SW 1271 (cell line): ENCODE data around the gene RAP1GAP2.
"Not testable (repeated sequence)": the region's sequence is repeated elsewhere in the genome, so short reads cannot be mapped to it uniquely, and the experiment has no call there.

Source experiments
- DNase-seq, 2 experiments: peaks; one replicate each; lab custom pipeline; 2025; lab: John Stamatoyannopoulos, UW

RAP1GAP2 gene

GRCh38 chr17:2796164-2797125 is at the start of gene RAP1GAP2:
RAP1GAP2 (plus strand) TSS chr17:2796438; CDS start chr17:2796528, 90 bp downstream.
- no peak for DNase-seq

- DNase-seq: no peak
Measured at GRCh38 chr17:2749058-2749783, 47.0 kb upstream of the RAP1GAP2 start, which contains the start of gene CCDC92B. CCDC92B (minus strand) TSS chr17:2749652; CDS start chr17:2735145, 14,507 bp downstream.

GRCh38 chr17:2749784-2750181 is 46.5 kb upstream of the RAP1GAP2 start:
- peak in 1 of 2 experiments; percentile 16 for DNase-seq

- no peak for DNase-seq
Measured at GRCh38 chr17:2750721-2751120, 45.5 kb upstream of the RAP1GAP2 start.

- DNase-seq: no peak
Measured at GRCh38 chr17:2751491-2751890, 44.7 kb upstream of the RAP1GAP2 start.

GRCh38 chr17:2755891-2756724 is 40.1 kb upstream of the RAP1GAP2 start:
- DNase-seq: no peak

- DNase-seq: no peak
Measured at GRCh38 chr17:2758870-2759269, 37.4 kb upstream of the RAP1GAP2 start.

GRCh38 chr17:2770129-2770528 is 26.1 kb upstream of the RAP1GAP2 start:
- DNase-seq: no peak

- DNase-seq: no peak
Measured at GRCh38 chr17:2775206-2775605, 21.0 kb upstream of the RAP1GAP2 start.

GRCh38 chr17:2776589-2777241 is 19.5 kb upstream of the RAP1GAP2 start:
- no peak for DNase-seq

GRCh38 chr17:2777242-2777867 is 18.9 kb upstream of the RAP1GAP2 start:
- no peak for DNase-seq

GRCh38 chr17:2778489-2778888 is 17.7 kb upstream of the RAP1GAP2 start:
- no peak for DNase-seq

GRCh38 chr17:2779545-2779944 is 16.7 kb upstream of the RAP1GAP2 start:
- no peak for DNase-seq

GRCh38 chr17:2780256-2780655 is 16.0 kb upstream of the RAP1GAP2 start:
- no peak for DNase-seq

GRCh38 chr17:2780931-2781454 is 15.2 kb upstream of the RAP1GAP2 start:
- no peak for DNase-seq

- DNase-seq: not testable (repeated sequence)
Measured at GRCh38 chr17:2781598-2781997, 14.6 kb upstream of the RAP1GAP2 start.

- no peak for DNase-seq
Measured at GRCh38 chr17:2782055-2782454, 14.2 kb upstream of the RAP1GAP2 start.

GRCh38 chr17:2783310-2784030 is 12.8 kb upstream of the RAP1GAP2 start:
- DNase-seq: no peak

GRCh38 chr17:2784864-2785263 is 11.4 kb upstream of the RAP1GAP2 start:
- DNase-seq: no peak

GRCh38 chr17:2785376-2785775 is 10.9 kb upstream of the RAP1GAP2 start:
- not testable (repeated sequence) for DNase-seq
